ENCODE results near the gene CENPN. TPM values are rescaled to one million over a fixed set of nuclear protein-coding genes. Genes with fewer than 3 reads are reported as not detected.
A peak's percentile ranks its signal among the peaks of the same experiment; 100 is the strongest.

CENPN gene
- total and polyA plus RNA-seq, 2 of the 13 experiments (the other 11 are each of a cell fraction or from before 2014, with no cell fraction given) = 29.7 to 129 TPM

- intact Hi-C loops (cut with micrococcal nuclease; ENCODE audit: unreplicated experiment) = loop anchor here (1.0 kb wide), 1 partner anchor 85 kb away; no protein-coding TSS in a partner anchor
- no TSS peak for BruUV-seq (replicated peaks)
- FAIRE-seq = no peak
- TF ChIP-seq ATF2 (CRISPR knock-in tag; IDR thresholded peaks at IDR 0.05) (0 out of 2 replicates have a peak, but pooled peaks have one; percentile 14), PCBP2 (optimal IDR thresholded peaks at IDR 0.05; ENCODE audit: low read depth, low read length, poor library complexity, severe bottlenecking) (no peak), ZNF576 (CRISPR knock-in tag; IDR thresholded peaks at IDR 0.05) (no peak), ZNF614 (CRISPR knock-in tag; IDR thresholded peaks at IDR 0.05; ENCODE audit: borderline replicate concordance) (0 out of 2 replicates have a peak, but pooled peaks have one; percentile 0), CEBPZ (IDR thresholded peaks at IDR 0.05; ENCODE audit: low read length) (no peak), MBD4 (IDR thresholded peaks at IDR 0.05; ENCODE audit: borderline replicate concordance, low read length) (no peak), REXO4 (CRISPR knock-in tag; IDR thresholded peaks at IDR 0.05; ENCODE audit: borderline replicate concordance) (no peak), ZBTB42 (CRISPR knock-in tag; IDR thresholded peaks at IDR 0.05) (no peak), FOXA3 (CRISPR knock-in tag; IDR thresholded peaks at IDR 0.05) (peak; percentile 16; the same call in 1 of the 2 replicates), SNAPC2 (CRISPR knock-in tag; IDR thresholded peaks at IDR 0.05) (0 out of 2 replicates have a peak, but pooled peaks have one; percentile 44), TBX3 (IDR thresholded peaks at IDR 0.05; ENCODE audit: borderline replicate concordance) (no peak), ZNF10 (CRISPR knock-in tag; IDR thresholded peaks at IDR 0.05; ENCODE audit: borderline replicate concordance, low read depth) (no peak)
- TF ChIP-seq, protein P1, sequence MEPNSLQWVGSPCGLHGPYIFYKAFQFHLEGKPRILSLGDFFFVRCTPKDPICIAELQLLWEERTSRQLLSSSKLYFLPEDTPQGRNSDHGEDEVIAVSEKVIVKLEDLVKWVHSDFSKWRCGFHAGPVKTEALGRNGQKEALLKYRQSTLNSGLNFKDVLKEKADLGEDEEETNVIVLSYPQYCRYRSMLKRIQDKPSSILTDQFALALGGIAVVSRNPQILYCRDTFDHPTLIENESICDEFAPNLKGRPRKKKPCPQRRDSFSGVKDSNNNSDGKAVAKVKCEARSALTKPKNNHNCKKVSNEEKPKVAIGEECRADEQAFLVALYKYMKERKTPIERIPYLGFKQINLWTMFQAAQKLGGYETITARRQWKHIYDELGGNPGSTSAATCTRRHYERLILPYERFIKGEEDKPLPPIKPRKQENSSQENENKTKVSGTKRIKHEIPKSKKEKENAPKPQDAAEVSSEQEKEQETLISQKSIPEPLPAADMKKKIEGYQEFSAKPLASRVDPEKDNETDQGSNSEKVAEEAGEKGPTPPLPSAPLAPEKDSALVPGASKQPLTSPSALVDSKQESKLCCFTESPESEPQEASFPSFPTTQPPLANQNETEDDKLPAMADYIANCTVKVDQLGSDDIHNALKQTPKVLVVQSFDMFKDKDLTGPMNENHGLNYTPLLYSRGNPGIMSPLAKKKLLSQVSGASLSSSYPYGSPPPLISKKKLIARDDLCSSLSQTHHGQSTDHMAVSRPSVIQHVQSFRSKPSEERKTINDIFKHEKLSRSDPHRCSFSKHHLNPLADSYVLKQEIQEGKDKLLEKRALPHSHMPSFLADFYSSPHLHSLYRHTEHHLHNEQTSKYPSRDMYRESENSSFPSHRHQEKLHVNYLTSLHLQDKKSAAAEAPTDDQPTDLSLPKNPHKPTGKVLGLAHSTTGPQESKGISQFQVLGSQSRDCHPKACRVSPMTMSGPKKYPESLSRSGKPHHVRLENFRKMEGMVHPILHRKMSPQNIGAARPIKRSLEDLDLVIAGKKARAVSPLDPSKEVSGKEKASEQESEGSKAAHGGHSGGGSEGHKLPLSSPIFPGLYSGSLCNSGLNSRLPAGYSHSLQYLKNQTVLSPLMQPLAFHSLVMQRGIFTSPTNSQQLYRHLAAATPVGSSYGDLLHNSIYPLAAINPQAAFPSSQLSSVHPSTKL (CRISPR knock-in tag; IDR thresholded peaks at IDR 0.05) = 0 out of 2 replicates have a peak, but pooled peaks have one; percentile 4
- TF ChIP-seq, protein P2, sequence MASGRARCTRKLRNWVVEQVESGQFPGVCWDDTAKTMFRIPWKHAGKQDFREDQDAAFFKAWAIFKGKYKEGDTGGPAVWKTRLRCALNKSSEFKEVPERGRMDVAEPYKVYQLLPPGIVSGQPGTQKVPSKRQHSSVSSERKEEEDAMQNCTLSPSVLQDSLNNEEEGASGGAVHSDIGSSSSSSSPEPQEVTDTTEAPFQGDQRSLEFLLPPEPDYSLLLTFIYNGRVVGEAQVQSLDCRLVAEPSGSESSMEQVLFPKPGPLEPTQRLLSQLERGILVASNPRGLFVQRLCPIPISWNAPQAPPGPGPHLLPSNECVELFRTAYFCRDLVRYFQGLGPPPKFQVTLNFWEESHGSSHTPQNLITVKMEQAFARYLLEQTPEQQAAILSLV (CRISPR knock-in tag; IDR thresholded peaks at IDR 0.05; ENCODE audit: borderline replicate concordance) = no peak
Observed at GRCh38 chr16:80990978-80991377, 16.0 kb upstream of the CENPN start.

More at GRCh38 chr16:80990978-80991377, 16.0 kb upstream of the CENPN start:
- no peak for DNase-seq (ENCODE audit: low spot score)
- Histone ChIP-seq H3K4me1 (ENCODE audit: insufficient read depth, low read length) (peaks cover 80% of the 10 kb centered on the region), H2AFZ (ENCODE audit: low read length) (no peak overlapping the region), H4K20me1 (ENCODE audit: insufficient read depth, low read length) (no peaks in the 10 kb centered on the region), H3K27ac (ENCODE audit: extremely low read length, insufficient read depth, low read length) (peak overlapping the region; percentile 65), H3K79me2 (ENCODE audit: insufficient read depth, low read length) (peaks cover 90% of the 10 kb centered on the region), H3K9me3 (ENCODE audit: low read length) (no peaks in the 10 kb centered on the region), H3K4me3 (replicated peaks in 1 of 3; ENCODE audit: insufficient read depth in 1 of 3, low read depth in 2 of 3, low read length in 3 of 3) (no peak overlapping the region), H3K4me2 (ENCODE audit: low read depth, low read length) (peak overlapping the region; percentile 67), H3K9ac (ENCODE audit: insufficient read depth, low read depth, low read length) (no peak overlapping the region; the same call in 1 of the 2 replicates), H3K27me3 (ENCODE audit: control insufficient read depth in 1 of 2, insufficient read depth in 2 of 2, low read length in 2 of 2) (no peaks in the 10 kb centered on the region), H3K36me3 (replicated peaks in 1 of 2; ENCODE audit: control insufficient read depth in 1 of 2, insufficient read depth in 2 of 2, low read length in 2 of 2) (no peaks in the 10 kb centered on the region; a peak in 2 of 5 replicates)
- in situ Hi-C loops (cut with HindIII; ENCODE audit: extremely low pct_ligation_motif_present, low pct_unique_long_range_greater_than_20kb) = no loop called here
- ChIA-PET CTCF (ENCODE audit: low intra/inter-chr PET ratio, low total read pairs) (no interaction called here), POLR2A (interaction anchor here (0.9 kb wide), 1 partner anchor 16 kb away, joined by 3 read pairs; the partner anchor contains the start of genes CENPN and CMC2)
- peak; percentile 8 for ATAC-seq
- 69% methylated on average over 2 of the region's 2 CpGs for WGBS (ENCODE audit: low lambda C conversion rate)

Data from HepG2 (cell line).